Esophagus muscularis mucosa (tissue), 4 donors: Measurements from ENCODE around the gene DCTPP1. TPM values are rescaled to one million over a fixed set of nuclear protein-coding genes. Genes with fewer than 3 reads are reported as not detected.
"Not testable (repeated sequence)": the region's sequence is repeated elsewhere in the genome, so short reads cannot be mapped to it uniquely, and the experiment has no call there.

ENCODE experiments used
- DNase-seq: peaks from one replicate; pipeline ENCODE4 v3.0.0-alpha.2; 2017; ENCODE audit errors: extremely low spot score
- H3K27ac ChIP-seq, 4 donors: fragments of 200-600 bp; sonication (generic); replicated peaks in 1 of 4; 1 replicate in 3 of 4; 2 replicates in 1 of 4; pipeline ENCODE4 v1.5.1; 2016 to 2019; ENCODE audit warnings: mild to moderate bottlenecking in 1 of 4
- H3K27me3 ChIP-seq, 4 donors: fragments of 200-600 bp; sonication (generic); one replicate each; pipeline versions ENCODE4 v1.5.1 to v1.6.0; 2016 to 2019
- H3K36me3 ChIP-seq, 4 donors: fragments of 200-600 bp; sonication (generic); one replicate each; pipeline ENCODE4 v1.5.1; 2016 to 2019
- H3K4me1 ChIP-seq, 4 donors: fragments of 200-600 bp; sonication (generic); one replicate each; pipeline ENCODE4 v1.5.1; 2016 to 2019
- H3K4me3 ChIP-seq, 4 donors: fragments of 200-600 bp; sonication (generic); 1 replicate in 2 of 4; 2 replicates in 2 of 4; pipeline ENCODE4 v1.5.1; 2016 to 2019; ENCODE audit warnings: mild to moderate bottlenecking in 4 of 4, moderate library complexity in 1 of 4
- H3K9me3 ChIP-seq, 4 donors: fragments of 200-600 bp; sonication (generic); 1 replicate in 3 of 4; 2 replicates in 1 of 4; pipeline ENCODE4 v1.5.1; 2016 to 2019
- CTCF ChIP-seq, 3 experiments: fragments of 200-600 bp in 2 of 3; fragments of 450-650 bp in 1 of 3; sonication (generic) in 2 of 3; IDR thresholded peaks; one replicate each; pipeline ENCODE4 v1.5.1; 2017 to 2019; ENCODE audit warnings: antibody characterized with exemption in 3 of 3, mild to moderate bottlenecking in 2 of 3, moderate library complexity in 1 of 3
- EP300 ChIP-seq: sonication (generic); formaldehyde crosslinking; IDR thresholded peaks from one replicate; pipeline ENCODE4 v1.6.1; 2017; ENCODE audit warnings: antibody characterized with exemption
- POLR2A ChIP-seq: fragments of 450-650 bp; IDR thresholded peaks from one replicate; pipeline ENCODE4 v1.6.1; 2017; ENCODE audit warnings: antibody characterized with exemption, moderate library complexity, mild to moderate bottlenecking, low read depth
- POLR2AphosphoS5 ChIP-seq, 2 donors: sonication (generic); formaldehyde crosslinking; IDR thresholded peaks; one replicate each; pipeline ENCODE4 v1.6.1; 2017; ENCODE audit warnings: antibody characterized with exemption in 2 of 2
- WGBS: methylation state at CpG from one replicate; pipeline ENCODE4 v1.1.5; 2018; 5-methylcytosine and 5-hydroxymethylcytosine counted together
- intact Hi-C: fragments of 100-400 bp; cut with DNase I; formaldehyde crosslinking; loops from one replicate; pipeline ENCODE4 v1.15.1; 2023
- total RNA-seq, 4 donors: library from RNA; depleted of rRNA; stranded (reverse); fragments of >200 nt; gene quantifications; one replicate each; pipeline versions ENCODE4 v1.1.0 to v1.2.1, GENCODE V29; 2016

DCTPP1 gene
- total RNA-seq, 4 donors from 2014 or later, result 11.1 to 21.7 (median 14.1) TPM

GRCh38 chr16:30457743-30458560, 28.1 kb upstream of the DCTPP1 start:
- H3K27ac ChIP-seq, result no peak overlapping the region
- no peaks in the 10 kb centered on the region for H3K36me3 ChIP-seq
- H3K4me3 ChIP-seq, result no peak overlapping the region
- no peak for TF ChIP-seq POLR2A
- no peak for TF ChIP-seq CTCF (IDR thresholded peaks at IDR 0.05)
- no peak for TF ChIP-seq EP300
- no peak for TF ChIP-seq POLR2AphosphoS5 (IDR thresholded peaks at IDR 0.05)
- intact Hi-C loops, result no loop called here
- 89% methylated on average over 15 of the region's 16 CpGs for WGBS
- H3K9me3 ChIP-seq, result no peaks in the 10 kb centered on the region
- H3K4me1 ChIP-seq, result no peaks in the 10 kb centered on the region
- DNase-seq, result no peak
- H3K27me3 ChIP-seq, result no peaks in the 10 kb centered on the region

GRCh38 chr16:30457256-30457655, 27.4 kb upstream of the DCTPP1 start:
- no peak for DNase-seq
- H3K4me1 ChIP-seq, result no peaks in the 10 kb centered on the region
- TF ChIP-seq EP300 (no peak), POLR2A (no peak), POLR2AphosphoS5 (IDR thresholded peaks at IDR 0.05) (no peak), CTCF (IDR thresholded peaks at IDR 0.05) (no peak)
- H3K27me3 ChIP-seq, result no peaks in the 10 kb centered on the region
- WGBS, result 100% methylated on average over 1 of the region's 1 CpG
- intact Hi-C loops, result no loop called here
- H3K27ac ChIP-seq, result no peak overlapping the region
- no peaks in the 10 kb centered on the region for H3K9me3 ChIP-seq
- no peaks in the 10 kb centered on the region for H3K36me3 ChIP-seq
- H3K4me3 ChIP-seq, result no peak overlapping the region

GRCh38 chr16:30456302-30456701, 26.5 kb upstream of the DCTPP1 start:
- Histone ChIP-seq H3K27ac (no peak overlapping the region), H3K4me1 (no peaks in the 10 kb centered on the region), H3K9me3 (no peaks in the 10 kb centered on the region), H3K4me3 (no peak overlapping the region), H3K27me3 (no peaks in the 10 kb centered on the region), H3K36me3 (no peaks in the 10 kb centered on the region)
- no peak for DNase-seq
- TF ChIP-seq CTCF (IDR thresholded peaks at IDR 0.05) (no peak), POLR2AphosphoS5 (IDR thresholded peaks at IDR 0.05) (no peak), EP300 (no peak), POLR2A (no peak)
- 92% methylated on average over 1 of the region's 1 CpG for WGBS
- intact Hi-C loops, result no loop called here

- H3K27ac ChIP-seq, DNase-seq, H3K4me3 ChIP-seq, H3K27me3 ChIP-seq, H3K4me1 ChIP-seq, H3K36me3 ChIP-seq, H3K9me3 ChIP-seq, intact Hi-C loops: not testable (repeated sequence)
- 77% methylated on average over 20 of the region's 20 CpGs for WGBS
Observed at GRCh38 chr16:30452709-30453580, 23.1 kb upstream of the DCTPP1 start.

- intact Hi-C loops, result loop anchor here (10.0 kb wide), 1 partner anchor 166 kb away; the partner anchor contains the start of gene ZNF689
Observed at GRCh38 chr16:30449116-30449435, 19.2 kb upstream of the DCTPP1 start.

More at GRCh38 chr16:30449116-30449435, 19.2 kb upstream of the DCTPP1 start:
- H3K9me3 ChIP-seq, result no peaks in the 10 kb centered on the region
- no peak for TF ChIP-seq POLR2AphosphoS5 (IDR thresholded peaks at IDR 0.05)
- TF ChIP-seq POLR2A, result no peak
- TF ChIP-seq EP300, result no peak
- no peak for TF ChIP-seq CTCF (IDR thresholded peaks at IDR 0.05)
- DNase-seq, result no peak
- no peaks in the 10 kb centered on the region for H3K27me3 ChIP-seq
- WGBS, result 90% methylated on average over 3 of the region's 3 CpGs
- H3K36me3 ChIP-seq, result peaks cover 0 to 5% (median 0%) of the 10 kb centered on the region in 4 donors
- peaks cover 9 to 19% (median 17%) of the 10 kb centered on the region in 4 donors for H3K4me1 ChIP-seq
- no peak overlapping the region for H3K27ac ChIP-seq
- H3K4me3 ChIP-seq, result no peak overlapping the region
